Panc1 (cell line): ENCODE data around the gene UBL4A. TPM values are rescaled to one million over a fixed set of nuclear protein-coding genes. Genes with fewer than 3 reads are reported as not detected.

Experiments
- ATAC-seq: fragments of 200-7000 bp; cut with Tn5 transposase; 2 replicates; pipeline ENCODE4 v1.9.1; 2020; ENCODE audit warnings: mild to moderate bottlenecking, moderate library complexity
- BruUV-seq: library from RNA; stranded (reverse); fragments of 400-500 nt; replicated peaks from 2 replicates; lab custom pipeline; 2021; lab: Mats Ljungman, UMichigan
- CTCF ChIA-PET: fragments of 300-600 bp; sonication (Branson Sonifier 250); formaldehyde crosslinking; loops from one replicate; lab custom pipeline; 2022; ENCODE audit warnings: antibody characterized with exemption; lab: Charles Lee
- POLR2A ChIA-PET: fragments of 300-600 bp; sonication (Branson Sonifier 250); formaldehyde crosslinking; loops from one replicate; lab custom pipeline; 2022; ENCODE audit warnings: antibody characterized with exemption; lab: Charles Lee
- DNase-seq: peaks from one replicate; pipeline ENCODE4 v3.0.0-alpha.2; 2010; ENCODE audit warnings: low read depth, low spot score
- H3K27ac ChIP-seq: 2 replicates; pipeline ENCODE4 v1.5.1; 2011; ENCODE audit warnings: mild to moderate bottlenecking, low read length, inconsistent platforms
- H3K27me3 ChIP-seq: fragments of 200-500 bp; sonication (Bioruptor generic); 2 replicates; pipeline ENCODE4 v1.6.0; 2014; ENCODE audit warnings: low read length, inconsistent platforms; ENCODE audit not compliant: control insufficient read depth, insufficient read depth
- H3K36me3 ChIP-seq: fragments of 200-500 bp; sonication (Bioruptor generic); 2 replicates; pipeline ENCODE4 v1.5.1; 2014; ENCODE audit warnings: inconsistent platforms, mild to moderate bottlenecking, low read length, moderate library complexity; ENCODE audit not compliant: control insufficient read depth, insufficient read depth
- H3K4me1 ChIP-seq: 2 replicates; pipeline ENCODE4 v1.5.1; 2011; ENCODE audit warnings: inconsistent platforms, mild to moderate bottlenecking, low read length, moderate library complexity; ENCODE audit not compliant: control insufficient read depth, insufficient read depth
- H3K4me3 ChIP-seq, 2 experiments: 2 replicates each; pipeline ENCODE4 v1.5.1; 2011 to 2012; ENCODE audit warnings: low read depth in 2 of 2, low read length in 2 of 2, mild to moderate bottlenecking in 2 of 2, inconsistent platforms in 1 of 2, moderate library complexity in 1 of 2
- H3K9me3 ChIP-seq: fragments of 200-500 bp; sonication (Bioruptor generic); 2 replicates; pipeline ENCODE4 v1.5.1; 2014; ENCODE audit warnings: low read depth, mild to moderate bottlenecking, inconsistent platforms, low read length, moderate library complexity; ENCODE audit not compliant: control insufficient read depth, insufficient read depth
- POLR2AphosphoS5 ChIP-seq: IDR thresholded peaks from 2 replicates; pipeline ENCODE4 v1.6.1; 2012; ENCODE audit warnings: mild to moderate bottlenecking, low read depth, low read length, moderate library complexity
- REST ChIP-seq, 2 experiments: IDR thresholded peaks; 2 replicates each; pipeline ENCODE4 v1.6.1; 2011 to 2012; ENCODE audit warnings: low read depth in 2 of 2, control low read depth in 1 of 2, low read length in 1 of 2, mild to moderate bottlenecking in 1 of 2, moderate library complexity in 1 of 2; ENCODE audit not compliant: insufficient read depth in 1 of 2
- TCF7L2 ChIP-seq: IDR thresholded peaks from 2 replicates; pipeline ENCODE4 v1.6.1; 2011; ENCODE audit warnings: mild to moderate bottlenecking, low read depth, low read length, inconsistent platforms
- in situ Hi-C: cut with HindIII; loops from 2 replicates; pipeline ENCODE4 v1.10.0; 2016; ENCODE audit warnings: low sequenced_read_pairs, low pct_unique_long_range_greater_than_20kb
- intact Hi-C: fragments of 100-400 bp; cut with micrococcal nuclease; formaldehyde crosslinking; loops from one replicate; pipeline ENCODE4 v1.10.0; 2022; ENCODE audit not compliant: unreplicated experiment
- total RNA-seq: library from RNA; stranded (reverse); gene quantifications from one replicate; pipeline ENCODE4 v1.2.1, GENCODE V29; 2021; ENCODE audit not compliant: unreplicated experiment

Gene UBL4A
- total RNA-seq, 1 experiment from 2014 or later = 65.4 TPM

- peaks cover 19% of the 10 kb centered on the region for H3K4me1 ChIP-seq
- in situ Hi-C loops (no loop called here), intact Hi-C loops (no loop called here)
- H3K9me3 ChIP-seq = no peaks in the 10 kb centered on the region
- H3K27ac ChIP-seq = no peak overlapping the region
- TF ChIP-seq POLR2AphosphoS5 = no peak
- TF ChIP-seq TCF7L2 = no peak
- no peak for TF ChIP-seq REST (IDR thresholded peaks at IDR 0.05; ENCODE audit: insufficient read depth in 1 of 2, low read depth in 2 of 2, low read length in 1 of 2)
- ATAC-seq = no peak
- no TSS peak for BruUV-seq
- no peak for DNase-seq
- POLR2A ChIA-PET = interaction anchor here (1.1 kb wide), 1 partner anchor 42 kb away, joined by 4 read pairs; no protein-coding TSS in a partner anchor
- peaks cover 10% of the 10 kb centered on the region for H3K36me3 ChIP-seq
- H3K27me3 ChIP-seq = no peaks in the 10 kb centered on the region
- CTCF ChIA-PET = interaction anchor here (0.6 kb wide), 1 partner anchor 13 kb away, joined by 6 read pairs; no protein-coding TSS in a partner anchor
- H3K4me3 ChIP-seq = no peak overlapping the region
Observed at GRCh38 chrX:154531626-154532025, 45.2 kb upstream of the UBL4A start.

GRCh38 chrX:154530286-154530685 is 43.9 kb upstream of the UBL4A start:
- TF ChIP-seq REST (IDR thresholded peaks at IDR 0.05; ENCODE audit: insufficient read depth in 1 of 2, low read depth in 2 of 2, low read length in 1 of 2) = no peak
- peak; percentile 29; the same call in 1 of the 2 replicates for TF ChIP-seq POLR2AphosphoS5
- BruUV-seq = no TSS peak
- H3K4me1 ChIP-seq = peaks cover 16% of the 10 kb centered on the region
- H3K36me3 ChIP-seq = peaks cover 10% of the 10 kb centered on the region
- no peak for ATAC-seq
- in situ Hi-C loops (no loop called here), intact Hi-C loops (no loop called here)
- H3K27me3 ChIP-seq = no peaks in the 10 kb centered on the region
- H3K9me3 ChIP-seq = no peaks in the 10 kb centered on the region
- no peak for DNase-seq
- no peak overlapping the region for H3K27ac ChIP-seq
- CTCF ChIA-PET = no interaction called here
- POLR2A ChIA-PET = no interaction called here
- no peak overlapping the region for H3K4me3 ChIP-seq

- ATAC-seq = peak; percentile 44
- in situ Hi-C loops = no loop called here
Observed at GRCh38 chrX:154529206-154529612, 42.8 kb upstream of the UBL4A start.

More at GRCh38 chrX:154529206-154529612, 42.8 kb upstream of the UBL4A start:
- peak overlapping the region; percentile 11; the same call in 1 of the 2 replicates for H3K27ac ChIP-seq
- H3K4me1 ChIP-seq = peaks cover 12% of the 10 kb centered on the region
- ChIA-PET POLR2A (interaction anchor here (0.7 kb wide), 1 partner anchor 78 kb away, joined by 13 read pairs; no protein-coding TSS in a partner anchor), CTCF (no interaction called here)
- no peaks in the 10 kb centered on the region for H3K9me3 ChIP-seq
- no TSS peak for BruUV-seq
- TF ChIP-seq POLR2AphosphoS5 = peak; percentile 86; the same call in 1 of the 2 replicates
- no peak for TF ChIP-seq TCF7L2
- no peaks in the 10 kb centered on the region for H3K27me3 ChIP-seq
- intact Hi-C loops = no loop called here
- H3K36me3 ChIP-seq = peaks cover 6% of the 10 kb centered on the region
- no peak for DNase-seq
- H3K4me3 ChIP-seq = no peak overlapping the region
